ENCODE measurements around the gene CARD9.

CARD9 gene

DNA sequence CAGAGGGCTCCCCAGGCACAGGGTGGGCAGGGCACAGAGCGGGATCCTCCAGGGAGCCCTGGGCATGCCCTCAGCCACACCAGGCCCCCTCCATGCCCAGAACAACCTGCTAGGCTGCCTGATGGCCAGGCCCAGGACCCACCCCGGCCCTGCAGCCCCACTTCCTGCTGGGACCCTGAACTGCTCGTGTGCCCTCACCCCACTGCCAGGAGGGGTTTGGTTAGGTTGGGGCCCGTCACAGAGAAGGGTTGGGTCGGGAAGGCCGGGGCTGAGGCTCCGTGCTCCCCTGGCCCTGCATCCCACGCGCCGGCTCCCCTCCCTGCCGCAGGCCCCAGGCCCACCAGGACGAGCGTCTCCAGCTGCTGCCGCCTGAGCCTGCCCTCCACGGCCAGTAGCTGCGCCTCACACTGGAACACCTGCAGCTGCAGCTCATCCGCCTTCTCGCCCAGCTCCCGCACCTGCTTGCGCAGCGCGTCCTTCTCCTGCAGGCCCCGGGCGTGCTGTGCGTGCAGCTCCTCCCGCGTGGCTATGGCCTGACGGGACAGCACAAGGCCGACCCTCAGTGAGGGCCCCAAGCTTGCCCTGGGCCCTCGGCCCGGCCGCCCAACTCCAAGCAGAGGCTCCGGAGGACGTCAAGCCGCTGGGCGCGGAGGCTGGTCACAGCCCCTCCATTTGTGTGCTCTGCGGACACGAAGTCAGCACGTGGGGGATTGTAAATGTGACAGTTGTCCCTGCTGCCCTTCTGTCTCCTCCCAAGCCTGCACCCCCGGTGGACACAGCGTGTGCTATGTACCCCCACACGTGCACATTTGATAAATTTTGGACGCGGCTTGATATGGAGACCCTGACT, 5.9 kb downstream of the CARD9 start:
- H2BK15ac ChIP-seq (ENCODE audit: low read length), result no peak overlapping the region
- peak overlapping the region; percentile 93 for H3K23ac ChIP-seq (ENCODE audit: low read depth, low read length, poor library complexity)
- peak overlapping the region; percentile 97 for H4K8ac ChIP-seq (ENCODE audit: low read depth, low read length)

DNA sequence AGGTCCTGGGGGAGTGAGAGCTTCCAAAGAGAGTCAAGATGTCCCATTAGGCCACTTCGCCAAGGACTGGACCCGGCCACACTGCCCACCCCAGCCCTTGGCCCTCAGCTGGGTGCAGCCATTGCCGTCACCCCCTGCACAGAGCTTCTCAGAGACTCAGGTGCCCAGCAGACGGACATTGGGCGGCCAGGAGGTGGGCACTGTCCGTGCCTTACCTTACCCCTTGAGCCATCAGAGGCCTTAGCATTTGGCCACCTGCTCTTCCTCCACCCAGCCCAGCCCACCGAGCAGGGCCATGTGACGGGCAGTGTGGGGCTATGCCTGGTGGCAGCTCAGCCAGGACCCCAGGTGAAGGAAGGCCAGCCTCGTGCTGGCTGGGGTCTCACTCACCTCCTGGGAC, 6.6 kb downstream of the CARD9 start:
- H3K18ac ChIP-seq (ENCODE audit: low read length), result peak overlapping the region; percentile 38
- no peak overlapping the region for H2BK15ac ChIP-seq (ENCODE audit: low read length)
- peak overlapping the region; percentile 73 for H2BK12ac ChIP-seq (ENCODE audit: low read length)
- H3K9me3 ChIP-seq (replicated peaks in 1 of 2; ENCODE audit: control insufficient read depth in 2 of 2, insufficient read depth in 1 of 2, low read depth in 1 of 2, low read length in 2 of 2), result peaks cover 0 to 3% of the 10 kb centered on the region in 2 donors
- H2BK120ac ChIP-seq (ENCODE audit: low read depth, low read length), result peak overlapping the region; percentile 61
- H3K79me1 ChIP-seq (ENCODE audit: low read depth, low read length), result peaks cover 11% of the 10 kb centered on the region
- H3K4me1 ChIP-seq (ENCODE audit: control insufficient read depth in 2 of 2, insufficient read depth in 1 of 2, low read depth in 1 of 2, low read length in 2 of 2), result peaks cover 6 to 7% of the 10 kb centered on the region in 2 donors
- H3K27me3 ChIP-seq (ENCODE audit: control insufficient read depth in 3 of 3, insufficient read depth in 3 of 3, low read depth in 1 of 3, low read length in 3 of 3), result peaks cover 0 to 2% (median 0%) of the 10 kb centered on the region in 3 experiments
- no peak overlapping the region for H3K4me2 ChIP-seq (ENCODE audit: insufficient read depth, low read length, poor library complexity, severe bottlenecking)
- H3K4ac ChIP-seq (ENCODE audit: low read length), result no peak overlapping the region
- H3K14ac ChIP-seq (ENCODE audit: low read length), result no peak overlapping the region
- H4K8ac ChIP-seq (ENCODE audit: low read depth, low read length), result peak overlapping the region; percentile 97
- no peak overlapping the region for H4K91ac ChIP-seq (ENCODE audit: low read depth, low read length, poor library complexity)
- H2AK5ac ChIP-seq (ENCODE audit: low read depth, low read length), result peak overlapping the region; percentile 37
- no peak overlapping the region for H2AFZ ChIP-seq (ENCODE audit: low read length)
- no peak overlapping the region for H3K4me3 ChIP-seq (ENCODE audit: low read length in 2 of 2)
- peak overlapping the region; percentile 24 for H2BK5ac ChIP-seq (ENCODE audit: low read length)
- no peak for DNase-seq (ENCODE audit: low spot score)
- no CpG with 5 or more reads among the region's 9 CpGs for WGBS, 2 donors (ENCODE audit: extremely low coverage in 2 of 2, insufficient read length in 2 of 2, insufficient replicate concordance in 1 of 2)
- H3K27ac ChIP-seq (replicated peaks; ENCODE audit: low read length), result no peak overlapping the region
- peak overlapping the region; percentile 80 for H3K23ac ChIP-seq (ENCODE audit: low read depth, low read length, poor library complexity)
- peaks cover 0 to 3% of the 10 kb centered on the region in 2 donors for H3K36me3 ChIP-seq (replicated peaks in 1 of 2; ENCODE audit: control insufficient read depth in 2 of 2, insufficient read depth in 2 of 2, low read length in 2 of 2)
- no peak overlapping the region for H3K9ac ChIP-seq (ENCODE audit: low read depth, low read length, poor library complexity)

More for the DNA sequence above, 5.9 kb downstream of the CARD9 start:
- peak overlapping the region; percentile 58 for H2BK12ac ChIP-seq (ENCODE audit: low read length)
- H3K4me2 ChIP-seq (ENCODE audit: insufficient read depth, low read length, poor library complexity, severe bottlenecking), result no peak overlapping the region
- H2BK5ac ChIP-seq (ENCODE audit: low read length), result peak overlapping the region; percentile 48
- peak overlapping the region; percentile 100 for H3K14ac ChIP-seq (ENCODE audit: low read length)
- no peak for DNase-seq (ENCODE audit: low spot score)
- peaks cover 0 to 3% of the 10 kb centered on the region in 2 donors for H3K9me3 ChIP-seq (replicated peaks in 1 of 2; ENCODE audit: control insufficient read depth in 2 of 2, insufficient read depth in 1 of 2, low read depth in 1 of 2, low read length in 2 of 2)
- H3K27ac ChIP-seq (replicated peaks; ENCODE audit: low read length), result no peak overlapping the region
- no peak overlapping the region for H2AFZ ChIP-seq (ENCODE audit: low read length)
- WGBS, 2 donors (ENCODE audit: extremely low coverage in 2 of 2, insufficient read length in 2 of 2, insufficient replicate concordance in 1 of 2), result no CpG with 5 or more reads among the region's 45 CpGs
- peak overlapping the region; percentile 61 for H2BK120ac ChIP-seq (ENCODE audit: low read depth, low read length)
- peak overlapping the region; percentile 63 for H2AK5ac ChIP-seq (ENCODE audit: low read depth, low read length)
- peaks cover 8 to 14% of the 10 kb centered on the region in 2 donors for H3K4me1 ChIP-seq (ENCODE audit: control insufficient read depth in 2 of 2, insufficient read depth in 1 of 2, low read depth in 1 of 2, low read length in 2 of 2)
- no peak overlapping the region for H3K4ac ChIP-seq (ENCODE audit: low read length)
- peaks cover 0 to 3% of the 10 kb centered on the region in 2 donors for H3K36me3 ChIP-seq (replicated peaks in 1 of 2; ENCODE audit: control insufficient read depth in 2 of 2, insufficient read depth in 2 of 2, low read length in 2 of 2)
- peak overlapping the region; percentile 24 for H3K9ac ChIP-seq (ENCODE audit: low read depth, low read length, poor library complexity)
- no peak overlapping the region for H4K91ac ChIP-seq (ENCODE audit: low read depth, low read length, poor library complexity)
- peaks cover 0 to 2% (median 0%) of the 10 kb centered on the region in 3 experiments for H3K27me3 ChIP-seq (ENCODE audit: control insufficient read depth in 3 of 3, insufficient read depth in 3 of 3, low read depth in 1 of 3, low read length in 3 of 3)
- no peak overlapping the region for H3K4me3 ChIP-seq (ENCODE audit: low read length in 2 of 2)
- peak overlapping the region; percentile 76 for H3K18ac ChIP-seq (ENCODE audit: low read length)
- peaks cover 7% of the 10 kb centered on the region for H3K79me1 ChIP-seq (ENCODE audit: low read depth, low read length)

DNA sequence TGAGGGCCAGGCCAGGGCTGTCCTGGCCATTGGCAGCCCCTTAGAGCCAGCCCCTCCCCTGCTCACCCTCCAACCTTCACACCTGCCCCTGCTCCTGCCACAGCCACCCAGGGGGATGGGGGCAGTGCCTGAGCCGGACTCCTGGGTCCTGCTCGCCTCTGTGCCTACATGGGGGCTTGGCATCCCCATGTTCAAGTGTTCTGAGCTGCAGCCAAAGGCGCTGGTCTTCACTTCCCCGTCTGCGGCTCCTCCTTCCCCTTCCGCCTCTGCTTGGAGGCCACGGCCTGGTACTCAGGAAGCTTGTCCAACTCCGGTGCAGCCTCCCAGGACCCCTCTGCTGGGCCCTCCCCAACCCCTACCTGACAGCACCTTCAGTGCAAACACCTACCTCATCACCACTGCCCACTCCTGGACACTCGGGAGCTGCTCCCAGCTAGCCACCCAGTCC, 7.7 kb downstream of the CARD9 start:
- Histone ChIP-seq H2BK15ac (ENCODE audit: low read length) (no peak overlapping the region), H2BK120ac (ENCODE audit: low read depth, low read length) (no peak overlapping the region), H3K9me3 (replicated peaks in 1 of 2; ENCODE audit: control insufficient read depth in 2 of 2, insufficient read depth in 1 of 2, low read depth in 1 of 2, low read length in 2 of 2) (peaks cover 0 to 3% of the 10 kb centered on the region in 2 donors), H3K23ac (ENCODE audit: low read depth, low read length, poor library complexity) (peak overlapping the region; percentile 16), H3K4me1 (ENCODE audit: control insufficient read depth in 2 of 2, insufficient read depth in 1 of 2, low read depth in 1 of 2, low read length in 2 of 2) (peaks cover 6 to 7% of the 10 kb centered on the region in 2 donors), H3K4me3 (ENCODE audit: low read length in 2 of 2) (no peak overlapping the region), H4K8ac (ENCODE audit: low read depth, low read length) (no peak overlapping the region), H3K79me1 (ENCODE audit: low read depth, low read length) (peaks cover 11% of the 10 kb centered on the region), H2AFZ (ENCODE audit: low read length) (no peak overlapping the region), H2BK5ac (ENCODE audit: low read length) (no peak overlapping the region), H3K27ac (replicated peaks; ENCODE audit: low read length) (no peak overlapping the region), H3K14ac (ENCODE audit: low read length) (no peak overlapping the region), H3K4me2 (ENCODE audit: insufficient read depth, low read length, poor library complexity, severe bottlenecking) (no peak overlapping the region), H3K4ac (ENCODE audit: low read length) (no peak overlapping the region), H3K27me3 (ENCODE audit: control insufficient read depth in 3 of 3, insufficient read depth in 3 of 3, low read depth in 1 of 3, low read length in 3 of 3) (peaks cover 0 to 2% (median 0%) of the 10 kb centered on the region in 3 experiments), H3K18ac (ENCODE audit: low read length) (no peak overlapping the region), H4K91ac (ENCODE audit: low read depth, low read length, poor library complexity) (no peak overlapping the region), H3K9ac (ENCODE audit: low read depth, low read length, poor library complexity) (no peak overlapping the region), H2AK5ac (ENCODE audit: low read depth, low read length) (peak overlapping the region; percentile 81), H2BK12ac (ENCODE audit: low read length) (peak overlapping the region; percentile 35), H3K36me3 (replicated peaks in 1 of 2; ENCODE audit: control insufficient read depth in 2 of 2, insufficient read depth in 2 of 2, low read length in 2 of 2) (peaks cover 0 to 12% of the 10 kb centered on the region in 2 donors)
- DNase-seq (ENCODE audit: low spot score), result no peak
- whole genome bisulfite sequencing, 2 donors (ENCODE audit: extremely low coverage in 2 of 2, insufficient read length in 2 of 2, insufficient replicate concordance in 1 of 2), result no CpG with 5 or more reads among the region's 9 CpGs
